ENCODE measurements around the gene SLC43A3.

Gene SLC43A3

GRCh38 chr11:57357310-57357709 is 69.6 kb downstream of the SLC43A3 start:
- no peak for DNase-seq (ENCODE audit: low spot score)
